Activated naive CD8-positive, alpha-beta T cell (primary cell): ENCODE data around the gene APOC1.
A peak's percentile ranks its signal among the peaks of the same experiment; 100 is the strongest.
"Not testable (repeated sequence)": the region's sequence is repeated elsewhere in the genome, so short reads cannot be mapped to it uniquely, and the experiment has no call there.

ENCODE experiments used
- H3K27ac Mint-ChIP-seq: one replicate; pipeline ENCODE4 v1.8.0; 2021; ENCODE audit warnings: mixed read lengths
- H3K27me3 Mint-ChIP-seq: one replicate; pipeline ENCODE4 v1.8.0; 2021; ENCODE audit warnings: mixed read lengths
- H3K36me3 Mint-ChIP-seq: one replicate; pipeline ENCODE4 v1.8.0; 2021; ENCODE audit warnings: mixed read lengths
- H3K4me1 Mint-ChIP-seq: one replicate; pipeline ENCODE4 v1.8.0; 2021; ENCODE audit warnings: low read depth, mixed read lengths
- H3K4me3 Mint-ChIP-seq: one replicate; pipeline ENCODE4 v1.8.0; 2021; ENCODE audit warnings: mild to moderate bottlenecking, mixed read lengths
- H3K9me3 Mint-ChIP-seq: one replicate; pipeline ENCODE4 v1.8.0; 2021; ENCODE audit warnings: low read depth, mixed read lengths

APOC1 gene

DNA sequence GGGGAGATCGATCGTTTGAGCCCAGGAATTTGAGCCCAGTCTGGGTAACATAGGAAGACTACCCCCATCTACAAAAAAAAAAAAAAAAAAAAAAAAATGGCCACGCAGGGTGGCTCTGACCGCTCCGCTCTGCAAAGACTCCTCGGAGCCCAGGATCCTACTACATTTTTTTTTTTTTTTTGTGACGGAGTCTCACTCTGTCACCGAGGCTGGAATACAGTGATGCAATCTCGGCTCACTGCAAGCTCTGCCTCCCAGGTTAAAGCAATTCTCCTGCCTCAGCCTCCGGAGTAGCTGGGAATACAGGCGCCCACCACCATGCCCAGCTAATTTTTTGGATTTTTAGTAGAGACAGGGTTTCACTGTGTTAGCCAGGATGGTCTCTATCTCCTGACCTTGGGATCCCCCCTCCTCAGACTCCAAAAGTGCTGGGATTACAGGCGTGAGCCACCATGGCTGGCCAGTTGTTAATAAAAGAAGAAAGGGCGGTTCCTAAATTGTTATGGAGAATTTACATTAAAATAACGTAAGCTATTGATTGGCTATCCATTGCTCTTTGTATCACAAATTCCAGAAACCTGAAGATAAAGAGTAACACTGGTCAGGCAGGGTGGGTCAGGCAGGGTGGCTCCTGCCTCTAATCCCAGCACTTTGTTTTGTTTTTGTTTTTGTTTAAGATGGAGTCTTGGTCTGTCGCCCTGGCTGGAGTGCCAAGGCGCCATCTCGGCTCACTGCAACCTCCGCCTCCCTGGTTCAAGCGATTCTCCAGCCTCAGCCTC lies 31.6 kb upstream of the APOC1 start:
- not testable (repeated sequence) for H3K4me3 Mint-ChIP-seq, H3K27ac Mint-ChIP-seq, H3K27me3 Mint-ChIP-seq, H3K9me3 Mint-ChIP-seq, H3K4me1 Mint-ChIP-seq, H3K36me3 Mint-ChIP-seq

DNA sequence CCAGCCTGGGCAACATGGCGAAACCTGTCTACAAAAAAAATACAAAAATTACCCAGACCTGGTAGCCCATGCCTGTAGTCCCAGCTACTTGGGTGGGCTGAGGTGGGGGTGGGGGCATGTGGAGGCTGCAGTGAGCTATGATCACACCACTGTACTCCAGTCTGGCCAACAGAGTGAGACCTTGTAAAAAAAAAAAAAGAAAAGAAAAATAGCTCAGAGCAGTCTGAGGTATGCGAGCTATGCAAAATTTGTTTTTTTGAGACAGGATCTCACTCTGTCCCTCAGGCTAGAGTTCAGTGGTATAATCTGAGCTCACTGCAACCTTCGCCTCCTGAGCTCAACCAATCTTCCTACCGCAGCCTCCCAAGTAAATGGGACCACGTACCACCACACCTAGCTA lies 30.5 kb upstream of the APOC1 start:
- no peak overlapping the region for H3K27ac Mint-ChIP-seq
- no peaks in the 10 kb centered on the region for H3K36me3 Mint-ChIP-seq
- H3K4me3 Mint-ChIP-seq: no peak overlapping the region
- no peaks in the 10 kb centered on the region for H3K27me3 Mint-ChIP-seq
- H3K4me1 Mint-ChIP-seq: peaks cover under 1% of the 10 kb centered on the region
- H3K9me3 Mint-ChIP-seq: no peaks in the 10 kb centered on the region

DNA sequence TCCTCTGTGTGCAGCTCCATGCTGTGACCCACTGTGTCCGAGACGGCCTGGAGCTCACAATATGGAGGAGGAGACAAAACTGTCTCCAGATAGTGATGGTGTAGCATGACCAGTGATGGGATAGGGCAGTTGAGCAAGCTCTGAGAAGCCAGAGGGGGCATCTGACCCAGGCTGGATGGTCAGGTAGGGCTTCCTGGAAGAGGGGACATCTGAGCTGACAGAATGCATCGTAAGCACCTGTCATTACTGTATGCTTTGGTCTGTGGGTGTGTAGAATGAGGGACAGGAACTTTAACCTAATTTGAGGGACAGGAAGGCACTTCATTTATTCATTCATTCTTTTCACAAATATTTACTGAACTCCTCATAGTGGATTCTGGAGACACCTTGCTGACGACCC lies 29.8 kb upstream of the APOC1 start:
- no peaks in the 10 kb centered on the region for H3K9me3 Mint-ChIP-seq
- H3K4me1 Mint-ChIP-seq: peaks cover 3% of the 10 kb centered on the region
- no peak overlapping the region for H3K27ac Mint-ChIP-seq
- H3K36me3 Mint-ChIP-seq: no peaks in the 10 kb centered on the region
- H3K4me3 Mint-ChIP-seq: no peak overlapping the region
- H3K27me3 Mint-ChIP-seq: no peaks in the 10 kb centered on the region

DNA sequence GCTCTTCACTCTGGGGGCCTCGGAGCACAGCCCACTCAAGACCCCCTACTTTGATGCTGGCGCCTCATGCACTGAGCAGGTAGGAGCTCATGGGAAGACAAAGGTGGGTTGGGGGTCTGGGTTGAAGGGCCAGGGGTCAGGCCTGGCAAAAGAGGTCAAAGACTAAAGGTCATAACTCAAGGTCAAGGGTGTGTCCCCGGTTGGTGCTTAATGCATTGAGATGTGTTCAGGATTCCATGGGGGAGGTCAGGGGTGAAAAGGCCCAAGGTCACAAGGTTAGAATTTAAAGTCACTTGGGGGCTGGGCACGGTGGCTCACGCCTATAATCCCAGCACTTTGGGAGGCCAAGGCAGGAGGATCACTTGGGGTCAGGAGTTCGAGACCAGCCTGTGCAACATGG lies 28.3 kb upstream of the APOC1 start:
- no peak overlapping the region for H3K27ac Mint-ChIP-seq
- no peaks in the 10 kb centered on the region for H3K9me3 Mint-ChIP-seq
- H3K4me1 Mint-ChIP-seq: peaks cover 9% of the 10 kb centered on the region
- no peaks in the 10 kb centered on the region for H3K27me3 Mint-ChIP-seq
- H3K36me3 Mint-ChIP-seq: no peaks in the 10 kb centered on the region
- no peak overlapping the region for H3K4me3 Mint-ChIP-seq

DNA sequence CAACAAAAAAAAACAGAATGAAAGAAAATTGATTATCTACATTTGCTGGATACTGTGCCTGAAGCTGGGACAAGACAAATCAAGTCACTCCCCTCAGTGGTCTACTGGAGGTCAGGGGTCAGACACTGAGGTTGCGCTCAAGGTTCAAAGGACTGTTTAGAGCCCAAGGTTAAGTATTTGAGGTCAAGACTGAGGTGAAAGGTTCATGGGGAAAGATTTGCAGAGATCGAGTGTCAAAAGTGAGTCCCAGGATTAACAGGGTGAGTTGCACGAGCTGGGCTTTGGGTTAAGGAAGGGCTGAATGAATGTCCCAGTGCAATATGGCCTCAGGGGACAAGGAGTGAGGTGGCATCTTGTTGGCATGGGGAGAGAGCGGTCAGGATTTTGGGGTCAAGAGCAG lies 26.8 kb upstream of the APOC1 start:
- Mint-ChIP-seq H3K36me3 (peaks cover 5% of the 10 kb centered on the region), H3K4me1 (peaks cover 18% of the 10 kb centered on the region), H3K27me3 (no peaks in the 10 kb centered on the region), H3K4me3 (no peak overlapping the region), H3K27ac (no peak overlapping the region), H3K9me3 (no peaks in the 10 kb centered on the region)

DNA sequence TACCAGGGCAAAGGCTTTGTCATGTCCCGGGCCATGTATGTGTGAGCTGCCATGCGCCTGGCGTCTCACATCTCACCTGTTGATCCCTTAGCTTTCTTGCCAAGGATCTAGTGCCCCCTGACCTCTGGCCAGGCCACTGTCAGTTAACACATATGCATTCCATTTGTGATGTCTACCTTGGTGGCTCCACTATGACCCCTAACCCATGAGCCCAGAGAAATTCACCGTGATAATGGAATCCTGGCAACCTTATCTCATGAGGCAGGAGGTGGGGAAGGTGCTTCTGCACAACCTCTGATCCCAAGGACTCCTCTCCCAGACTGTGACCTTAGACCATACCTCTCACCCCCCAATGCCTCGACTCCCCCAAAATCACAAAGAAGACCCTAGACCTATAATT lies 26.1 kb upstream of the APOC1 start:
- H3K9me3 Mint-ChIP-seq, H3K27me3 Mint-ChIP-seq, H3K27ac Mint-ChIP-seq, H3K4me3 Mint-ChIP-seq, H3K36me3 Mint-ChIP-seq: not testable (repeated sequence)
- peaks cover 23% of the 10 kb centered on the region for H3K4me1 Mint-ChIP-seq

DNA sequence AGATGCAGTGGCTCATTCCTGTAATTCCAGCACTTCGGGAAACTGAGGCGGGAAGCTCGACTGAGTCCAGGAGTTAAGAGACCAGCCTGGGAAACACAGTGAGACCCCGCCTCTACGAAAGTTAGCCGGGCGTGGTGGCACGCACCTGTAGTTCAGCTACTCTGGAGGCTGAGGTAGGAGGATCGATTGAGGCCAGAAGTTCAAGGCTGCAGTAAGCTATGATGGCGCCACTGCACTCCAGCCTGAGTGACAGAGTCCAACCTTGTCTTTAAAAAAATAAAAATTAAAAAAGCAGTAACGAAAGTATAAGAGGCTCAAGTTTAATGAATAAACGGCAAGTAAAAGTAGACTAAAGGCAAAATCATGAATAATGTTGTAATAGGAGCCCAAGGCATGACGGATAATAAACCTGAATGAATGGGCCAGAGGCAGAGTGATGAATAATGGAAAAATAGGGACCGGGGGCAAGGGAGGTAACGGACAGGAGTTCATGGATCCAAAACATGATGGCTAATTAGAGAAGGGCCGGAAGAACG lies 24.5 kb upstream of the APOC1 start:
- Mint-ChIP-seq H3K4me1 (peaks cover 30% of the 10 kb centered on the region), H3K36me3 (peaks cover 5% of the 10 kb centered on the region), H3K4me3 (peak overlapping the region; percentile 85), H3K27me3 (no peaks in the 10 kb centered on the region), H3K27ac (peak overlapping the region; percentile 99), H3K9me3 (no peaks in the 10 kb centered on the region)

DNA sequence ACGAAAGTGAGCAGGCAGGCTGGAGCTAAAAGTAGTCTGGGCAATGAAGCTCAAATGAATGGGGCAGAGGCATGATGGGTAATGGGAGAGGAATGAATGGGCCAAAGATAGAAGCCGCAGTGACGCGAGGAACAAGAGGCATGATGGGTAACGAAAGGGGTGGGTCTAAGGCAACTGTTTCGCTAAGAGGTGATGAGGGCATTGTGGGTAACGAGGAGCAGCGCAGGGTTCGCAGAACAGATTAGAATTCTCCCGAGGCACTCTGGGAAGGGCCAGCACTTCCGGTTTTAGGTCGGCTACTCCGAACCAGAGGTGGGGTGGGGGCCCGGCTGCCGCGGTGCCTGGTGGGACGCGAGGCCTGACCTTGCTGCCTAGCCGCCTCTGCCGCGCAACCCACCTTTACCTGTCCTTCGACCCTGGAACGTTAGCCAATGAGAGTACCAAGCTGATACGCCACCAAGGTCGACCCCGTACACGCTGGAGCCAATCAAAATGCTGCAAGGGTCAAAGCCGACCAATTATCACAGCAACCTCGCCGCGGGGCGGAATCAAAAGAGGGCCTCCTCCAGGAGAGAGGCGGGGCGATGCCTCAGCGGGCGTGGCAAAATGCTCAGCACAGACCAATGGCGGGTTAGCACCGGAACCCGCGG lies 23.9 kb upstream of the APOC1 start:
- Mint-ChIP-seq H3K27me3 (no peaks in the 10 kb centered on the region), H3K9me3 (no peaks in the 10 kb centered on the region), H3K4me3 (peak overlapping the region; percentile 85), H3K36me3 (peaks cover 5% of the 10 kb centered on the region), H3K27ac (peak overlapping the region; percentile 99), H3K4me1 (peaks cover 31% of the 10 kb centered on the region)

DNA sequence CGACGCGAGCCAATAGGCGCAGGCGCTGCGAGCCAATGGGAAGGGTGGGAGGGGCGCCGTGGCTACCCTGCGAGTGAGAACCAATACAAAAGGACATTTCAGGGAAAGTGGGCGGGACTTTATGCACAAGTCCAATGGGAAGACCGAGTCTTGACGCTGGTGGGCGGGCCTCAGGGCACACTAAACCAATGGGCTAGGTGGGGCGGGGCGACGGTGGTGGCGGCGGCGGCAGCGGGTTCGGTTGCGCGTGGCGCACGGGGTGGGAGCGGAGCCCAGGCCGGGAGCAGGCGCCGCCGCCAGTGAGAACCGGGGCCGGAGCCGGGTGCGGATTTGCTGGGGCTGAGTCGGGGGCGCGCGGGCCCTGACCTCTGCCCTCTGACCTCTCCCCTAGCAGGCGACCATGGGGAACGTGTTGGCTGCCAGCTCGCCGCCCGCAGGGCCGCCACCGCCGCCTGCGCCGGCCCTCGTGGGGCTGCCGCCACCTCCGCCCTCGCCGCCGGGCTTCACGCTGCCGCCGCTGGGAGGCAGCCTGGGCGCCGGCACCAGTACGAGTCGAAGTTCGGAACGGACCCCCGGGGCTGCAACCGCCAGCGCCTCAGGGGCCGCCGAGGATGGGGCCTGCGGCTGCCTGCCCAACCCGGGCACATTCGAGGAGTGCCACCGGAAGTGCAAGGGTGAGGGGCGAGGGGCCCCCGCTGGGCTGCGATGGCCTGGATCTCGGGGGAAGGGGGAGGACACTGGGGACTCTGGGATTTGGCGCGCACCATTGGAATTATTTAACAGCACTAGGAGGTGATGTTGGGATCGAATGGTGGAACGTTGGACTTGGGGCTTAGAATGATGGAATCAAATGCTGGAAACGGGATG lies 23.2 kb upstream of the APOC1 start, which contains the start of gene TOMM40:
Gene TOMM40 (plus strand): TSS at position 239 of the 867 bp plus-strand sequence. CDS start 162 bp downstream, at position 401.
- Mint-ChIP-seq H3K4me3 (peak within 1 kb of the TSS; percentile 96), H3K9me3 (no peaks in the 10 kb centered on the region), H3K27ac (peak within 1 kb of the TSS; percentile 99), H3K36me3 (peaks cover 5% of the 10 kb centered on the region), H3K27me3 (no peaks in the 10 kb centered on the region), H3K4me1 (peaks cover 34% of the 10 kb centered on the region)

DNA sequence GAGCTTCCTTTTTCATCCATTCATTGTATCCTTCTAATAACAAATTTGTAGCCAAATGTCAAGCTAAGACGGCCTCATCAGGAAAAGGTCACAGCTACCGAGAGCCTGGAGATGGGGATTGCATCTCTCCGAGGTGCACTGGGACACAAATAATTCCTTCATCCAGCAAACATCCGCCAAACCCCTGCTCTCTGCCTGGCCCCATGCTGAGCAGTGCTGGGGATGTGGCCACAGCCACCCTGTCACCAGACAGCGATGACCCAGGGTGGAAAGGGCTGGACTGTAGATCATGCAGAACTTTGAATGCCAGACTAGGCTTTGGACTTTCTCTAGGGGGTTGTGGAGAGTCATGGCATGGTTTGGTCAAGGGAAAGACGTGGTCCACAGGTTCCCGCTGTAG lies 21.5 kb upstream of the APOC1 start:
- Mint-ChIP-seq H3K9me3 (no peaks in the 10 kb centered on the region), H3K36me3 (peaks cover 5% of the 10 kb centered on the region), H3K4me3 (peak overlapping the region; percentile 96), H3K4me1 (peaks cover 34% of the 10 kb centered on the region), H3K27ac (peak overlapping the region; percentile 72), H3K27me3 (no peaks in the 10 kb centered on the region)

DNA sequence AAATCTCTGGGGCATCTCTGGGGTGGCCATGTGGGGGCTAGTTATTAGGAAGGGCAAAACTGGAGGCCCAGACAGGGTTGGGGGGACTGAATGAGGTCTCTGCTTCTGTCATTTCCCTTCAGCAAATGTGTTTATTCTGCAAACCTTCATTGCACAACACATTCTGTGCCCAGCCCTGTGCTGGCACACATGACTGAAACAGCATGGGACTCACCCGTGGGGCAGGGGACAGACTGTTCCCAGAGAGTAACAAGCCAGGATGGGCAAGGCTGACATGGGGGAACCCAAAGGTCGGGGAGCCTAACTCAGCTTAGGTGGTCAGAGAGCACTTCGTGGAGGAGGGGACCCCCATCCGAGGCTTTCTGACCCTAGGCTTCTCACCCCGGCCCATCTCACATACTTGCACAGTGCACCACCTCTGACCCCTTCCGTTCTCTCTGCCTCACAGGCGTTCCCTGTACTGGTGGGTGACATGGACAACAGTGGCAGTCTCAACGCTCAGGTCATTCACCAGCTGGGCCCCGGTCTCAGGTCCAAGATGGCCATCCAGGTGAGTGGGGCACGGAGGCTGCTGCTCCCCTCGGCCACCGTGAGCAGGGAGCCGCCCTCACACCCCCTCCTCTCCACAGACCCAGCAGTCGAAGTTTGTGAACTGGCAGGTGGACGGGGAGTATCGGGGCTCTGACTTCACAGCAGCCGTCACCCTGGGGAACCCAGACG lies 20.9 kb upstream of the APOC1 start:
- Mint-ChIP-seq H3K27ac (no peak overlapping the region), H3K4me3 (peak overlapping the region; percentile 96), H3K9me3 (no peaks in the 10 kb centered on the region), H3K4me1 (peaks cover 34% of the 10 kb centered on the region), H3K27me3 (no peaks in the 10 kb centered on the region), H3K36me3 (peaks cover 5% of the 10 kb centered on the region)

DNA sequence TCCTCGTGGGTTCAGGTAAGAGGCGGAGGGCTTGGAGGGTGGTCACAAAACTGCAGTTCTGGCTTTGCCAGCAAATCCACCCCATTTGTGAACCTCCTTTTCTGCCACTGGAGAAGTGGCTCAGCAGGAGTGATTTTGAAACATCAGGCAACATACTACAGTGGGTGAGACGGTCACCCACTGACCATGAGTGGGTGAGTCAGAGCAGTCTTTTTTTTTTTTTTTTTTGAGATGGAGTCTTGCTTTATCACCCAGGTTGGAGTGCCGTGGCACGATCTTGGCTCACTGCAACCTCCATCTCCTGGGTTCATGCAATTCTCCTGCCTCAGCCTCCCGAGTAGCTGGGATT lies 20.4 kb upstream of the APOC1 start:
- H3K4me3 Mint-ChIP-seq: peak overlapping the region; percentile 30
- H3K36me3 Mint-ChIP-seq: peaks cover 5% of the 10 kb centered on the region
- H3K27me3 Mint-ChIP-seq: no peaks in the 10 kb centered on the region
- no peaks in the 10 kb centered on the region for H3K9me3 Mint-ChIP-seq
- peaks cover 32% of the 10 kb centered on the region for H3K4me1 Mint-ChIP-seq
- no peak overlapping the region for H3K27ac Mint-ChIP-seq

DNA sequence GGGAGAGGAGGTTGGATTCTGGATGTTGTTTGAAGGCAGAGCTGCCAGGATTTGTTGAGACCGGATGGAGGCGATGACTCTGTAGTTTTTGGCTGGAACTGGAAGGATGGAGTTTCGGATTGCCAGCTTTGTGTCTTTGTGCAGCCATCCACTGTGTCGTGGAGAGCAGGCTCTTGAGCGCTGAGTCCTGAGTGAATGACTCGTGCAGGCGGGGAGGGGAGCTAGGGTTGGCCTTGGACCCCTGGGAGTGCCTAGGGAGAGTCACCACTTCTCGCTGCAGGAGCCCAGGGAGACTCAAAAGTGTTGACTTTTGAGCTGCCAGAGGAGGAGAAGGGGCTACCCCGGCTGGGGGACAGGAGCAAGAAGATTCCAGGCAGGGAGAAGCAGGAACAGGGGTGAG lies 19.5 kb upstream of the APOC1 start:
- Mint-ChIP-seq H3K27me3 (no peaks in the 10 kb centered on the region), H3K27ac (no peak overlapping the region), H3K36me3 (peaks cover 5% of the 10 kb centered on the region), H3K4me1 (peaks cover 31% of the 10 kb centered on the region), H3K9me3 (no peaks in the 10 kb centered on the region), H3K4me3 (peak overlapping the region; percentile 42)

DNA sequence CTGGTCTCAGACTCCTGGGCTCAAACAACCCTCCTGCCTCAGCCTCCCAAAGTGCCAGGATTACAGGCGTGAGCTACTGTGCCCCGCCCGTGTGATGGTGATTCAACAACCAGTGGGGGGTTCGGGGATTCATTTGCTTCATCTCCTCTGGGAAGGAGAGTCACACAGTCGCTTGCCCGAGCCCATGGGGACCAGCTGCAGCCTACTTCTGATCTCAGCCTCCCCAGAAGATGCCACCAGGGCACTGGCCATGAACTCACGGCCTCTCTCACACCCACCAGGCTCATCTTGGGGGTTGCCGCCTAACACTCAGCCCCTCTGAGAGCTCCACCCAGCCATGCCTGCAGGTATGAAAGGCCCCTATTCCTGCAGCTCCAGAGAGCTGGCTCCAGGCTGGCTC lies 16.6 kb upstream of the APOC1 start:
- peaks cover 3% of the 10 kb centered on the region for H3K36me3 Mint-ChIP-seq
- H3K4me3 Mint-ChIP-seq: no peak overlapping the region

More for the DNA sequence above, 16.6 kb upstream of the APOC1 start:
- H3K27ac Mint-ChIP-seq: no peak overlapping the region
- peaks cover 16% of the 10 kb centered on the region for H3K4me1 Mint-ChIP-seq
- no peaks in the 10 kb centered on the region for H3K27me3 Mint-ChIP-seq
- H3K9me3 Mint-ChIP-seq: no peaks in the 10 kb centered on the region
